RPMI7951 (cell line): ENCODE measurements around the gene NOXA1. TPM values are rescaled to one million over a fixed set of nuclear protein-coding genes. Genes with fewer than 3 reads are reported as not detected.

Experiments
- DNase-seq: peaks from one replicate; pipeline ENCODE4 v3.0.0-alpha.2; 2012; ENCODE audit warnings: low read depth
- total RNA-seq: library from RNA; depleted of rRNA; stranded (reverse); fragments of >200 nt; shearing (Covaris generic); gene quantifications from 2 replicates; pipeline ENCODE4 v1.2.3, GENCODE V29; 2014

NOXA1 gene
- total RNA-seq, 1 experiment from 2014 or later: not detected

DNA sequence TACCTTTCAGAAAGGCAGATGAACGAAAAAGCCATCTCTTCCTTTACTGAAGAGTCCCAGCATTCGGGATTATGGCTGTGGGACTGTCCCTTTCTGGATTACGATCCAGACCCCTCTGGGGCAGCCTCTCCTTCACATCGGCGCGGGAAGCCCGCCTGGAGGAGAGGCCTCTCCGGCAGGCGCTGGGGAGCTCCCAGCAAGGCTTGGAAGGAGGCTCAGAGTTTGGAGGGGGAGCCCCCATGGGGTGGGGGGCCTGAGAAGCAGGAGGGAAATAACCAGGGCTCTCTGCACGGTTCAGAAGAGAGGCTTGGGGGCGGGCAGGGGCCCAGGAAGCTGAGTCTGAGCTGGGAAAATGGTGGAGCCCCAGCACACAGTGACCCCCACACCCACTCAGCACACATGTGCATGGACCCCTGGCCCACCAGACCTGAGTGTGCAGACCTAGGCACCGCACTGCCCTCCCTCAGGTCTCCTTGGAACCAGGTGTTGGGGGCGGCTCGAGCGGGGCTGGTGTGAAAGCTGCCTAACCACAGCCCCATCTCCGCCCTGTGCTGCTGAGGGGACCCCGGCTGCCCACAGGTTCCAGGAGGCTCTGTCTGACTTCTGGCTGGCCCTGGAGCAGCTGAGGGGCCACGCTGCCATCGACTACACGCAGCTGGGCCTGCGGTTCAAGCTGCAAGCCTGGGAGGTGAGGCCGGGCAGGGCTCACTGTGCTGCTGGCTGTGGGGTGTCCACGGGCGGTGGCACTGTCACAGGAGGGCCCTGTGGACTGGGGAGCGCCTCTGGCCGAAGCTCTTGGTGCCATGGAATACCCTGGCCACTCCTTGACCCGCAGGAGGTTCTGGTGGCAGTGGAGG is 4.5 kb downstream of the NOXA1 start:
- DNase-seq: no peak

DNA sequence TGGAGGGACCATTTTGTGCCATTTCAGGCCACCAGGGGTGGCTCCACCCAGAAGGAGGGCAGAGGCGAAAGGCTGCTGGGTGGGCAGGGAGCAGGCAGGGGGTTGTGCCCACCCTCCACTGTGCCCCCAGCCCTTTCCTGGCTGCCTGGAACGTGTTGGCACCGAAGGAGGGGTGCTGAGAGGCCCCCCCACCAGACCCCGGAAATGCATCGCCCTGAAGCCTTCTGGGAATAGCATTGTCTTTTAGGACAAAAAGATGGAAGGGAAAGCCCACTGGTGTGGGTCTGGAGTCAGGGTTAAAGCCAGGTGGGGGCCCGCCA is 5.1 kb downstream of the NOXA1 start:
- DNase-seq: no peak

DNA sequence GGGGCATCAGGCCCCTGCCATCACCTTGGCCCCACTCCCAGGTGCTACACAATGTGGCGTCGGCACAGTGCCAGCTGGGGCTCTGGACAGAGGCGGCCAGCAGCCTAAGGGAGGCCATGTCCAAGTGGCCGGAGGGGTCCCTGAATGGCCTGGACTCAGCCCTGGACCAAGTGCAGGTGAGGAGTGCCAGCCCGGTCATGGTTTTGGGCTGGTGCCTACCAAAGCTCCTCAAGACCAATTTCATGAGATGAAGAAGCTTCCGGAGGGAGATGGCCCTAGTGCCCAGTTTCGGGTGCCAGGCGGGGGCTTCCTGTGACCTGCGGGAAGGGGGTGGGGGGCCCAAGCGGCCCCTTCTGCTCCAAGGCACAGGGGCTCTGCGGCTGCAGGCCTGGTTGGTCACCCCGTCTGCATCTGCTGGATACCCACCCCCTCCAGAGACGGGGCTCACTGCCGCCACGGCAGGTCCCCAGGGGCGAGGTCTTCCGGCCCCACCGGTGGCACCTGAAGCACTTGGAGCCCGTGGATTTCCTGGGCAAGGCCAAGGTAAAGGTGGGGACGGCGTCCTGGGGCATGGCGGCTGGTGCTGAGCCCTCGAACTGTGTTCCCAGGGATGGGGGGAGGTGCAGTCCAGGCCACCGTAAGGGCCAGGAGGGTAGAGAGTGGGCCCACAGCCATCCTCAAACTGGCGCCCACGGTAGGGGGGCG is 5.8 kb downstream of the NOXA1 start:
- no peak for DNase-seq

DNA sequence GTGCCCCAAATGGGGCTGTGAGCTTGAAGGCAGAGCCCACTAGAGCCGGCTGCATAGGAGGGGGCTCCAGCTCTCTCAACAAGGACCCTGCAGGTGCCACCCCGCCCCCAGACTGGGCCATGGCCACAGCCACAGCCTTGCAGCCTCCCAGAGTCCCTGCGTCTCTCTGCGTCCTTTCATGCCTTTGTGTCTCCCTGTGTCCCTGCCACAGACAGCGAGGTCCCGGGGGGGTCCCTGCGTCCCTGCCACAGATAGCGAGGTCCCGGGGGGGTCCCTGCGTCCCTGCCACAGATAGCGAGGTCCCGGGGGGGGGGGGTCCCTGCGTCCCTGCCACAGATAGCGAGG is 6.3 kb downstream of the NOXA1 start:
- no peak for DNase-seq

DNA sequence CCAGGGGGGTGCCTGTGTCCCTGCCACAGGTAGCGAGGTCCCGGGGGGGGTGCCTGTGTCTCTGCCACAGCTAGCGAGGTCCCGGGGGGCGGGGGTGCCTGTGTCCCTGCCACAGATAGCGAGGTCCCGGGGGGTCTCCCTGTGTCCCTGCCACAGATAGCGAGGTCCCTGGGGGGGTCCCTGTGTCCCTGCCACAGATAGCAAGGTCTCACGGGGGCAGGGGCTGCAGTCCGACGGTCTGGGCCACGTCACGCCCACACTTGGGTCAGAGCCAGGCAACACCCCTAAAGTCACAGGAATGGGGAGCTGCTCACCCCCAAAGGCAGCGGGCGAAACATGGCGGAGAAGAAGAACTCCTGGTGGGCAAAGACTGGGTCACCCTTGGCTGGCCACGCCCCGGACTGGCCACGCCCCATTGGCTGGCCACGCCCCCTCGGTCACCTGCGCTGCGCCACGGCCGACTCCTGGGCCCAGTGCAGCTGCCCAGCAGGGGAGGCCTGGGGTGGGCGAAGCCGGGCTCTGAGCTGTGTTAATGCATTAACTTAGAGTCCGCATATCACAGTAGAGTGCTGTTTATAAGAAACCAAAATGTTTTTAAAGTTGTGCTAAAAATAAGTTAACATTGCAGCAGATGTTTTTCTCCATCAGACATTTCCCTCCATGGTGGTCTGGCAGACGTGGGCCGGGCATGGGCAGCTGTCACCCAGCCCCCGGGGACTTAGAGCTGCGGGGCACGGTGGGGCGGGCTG is 7.0 kb downstream of the NOXA1 start:
- DNase-seq: no peak

DNA sequence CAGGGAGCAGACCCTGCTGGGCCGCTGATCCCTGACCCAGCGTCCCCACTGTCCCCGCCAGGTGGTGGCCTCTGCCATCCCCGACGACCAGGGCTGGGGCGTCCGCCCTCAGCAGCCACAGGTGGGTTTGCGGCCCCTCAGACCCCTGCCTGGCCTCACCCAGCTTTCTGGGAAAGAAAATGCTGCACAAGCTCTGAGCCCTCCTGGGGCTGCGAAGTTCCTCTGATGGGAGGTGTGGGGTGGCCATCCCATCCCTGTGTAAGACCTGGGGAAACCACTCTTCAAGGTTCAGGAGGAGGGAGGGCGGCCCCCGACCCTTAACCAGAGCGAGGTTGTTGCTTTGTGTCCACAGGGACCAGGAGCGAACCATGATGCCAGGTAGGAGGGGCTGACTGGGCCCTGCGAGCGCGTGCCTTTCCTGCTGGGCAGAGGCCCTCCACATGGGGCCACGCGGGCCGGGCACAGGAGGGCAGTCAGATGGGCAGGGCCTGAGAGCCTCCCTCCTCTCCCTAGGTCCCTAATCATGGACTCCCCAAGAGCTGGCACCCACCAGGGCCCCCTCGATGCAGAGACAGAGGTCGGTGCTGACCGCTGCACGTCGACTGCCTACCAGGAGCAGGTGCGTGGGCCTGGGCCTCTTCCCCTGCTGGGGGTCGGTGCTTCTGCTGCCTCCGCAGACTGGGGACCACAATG is 7.7 kb downstream of the NOXA1 start:
- DNase-seq: no peak

DNA sequence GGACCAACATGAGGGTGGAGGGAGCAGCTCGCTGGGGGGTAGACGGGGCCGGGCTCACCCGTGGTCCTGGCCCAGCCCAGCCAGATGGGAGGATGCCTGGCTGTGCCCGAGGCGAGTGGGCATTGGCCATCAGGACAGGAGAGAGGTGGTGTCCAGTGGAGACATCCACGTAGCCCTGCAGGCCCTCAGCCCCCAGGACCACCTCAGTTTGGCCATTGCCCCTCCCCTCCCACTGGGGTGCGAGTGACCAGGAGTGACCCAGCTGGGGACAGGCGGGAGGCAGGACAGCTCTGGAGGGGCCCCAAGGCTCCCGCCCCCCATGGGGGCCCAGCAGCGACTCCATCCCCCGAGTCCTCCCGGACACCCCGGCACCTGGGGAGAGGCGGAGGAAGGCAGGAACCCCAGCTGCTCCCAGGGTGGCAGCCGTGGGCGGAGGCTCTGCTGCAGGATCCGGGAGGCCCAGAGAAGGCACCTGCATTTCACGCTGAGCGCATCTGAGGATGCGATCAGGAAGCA is 8.3 kb downstream of the NOXA1 start:
- no peak for DNase-seq

DNA sequence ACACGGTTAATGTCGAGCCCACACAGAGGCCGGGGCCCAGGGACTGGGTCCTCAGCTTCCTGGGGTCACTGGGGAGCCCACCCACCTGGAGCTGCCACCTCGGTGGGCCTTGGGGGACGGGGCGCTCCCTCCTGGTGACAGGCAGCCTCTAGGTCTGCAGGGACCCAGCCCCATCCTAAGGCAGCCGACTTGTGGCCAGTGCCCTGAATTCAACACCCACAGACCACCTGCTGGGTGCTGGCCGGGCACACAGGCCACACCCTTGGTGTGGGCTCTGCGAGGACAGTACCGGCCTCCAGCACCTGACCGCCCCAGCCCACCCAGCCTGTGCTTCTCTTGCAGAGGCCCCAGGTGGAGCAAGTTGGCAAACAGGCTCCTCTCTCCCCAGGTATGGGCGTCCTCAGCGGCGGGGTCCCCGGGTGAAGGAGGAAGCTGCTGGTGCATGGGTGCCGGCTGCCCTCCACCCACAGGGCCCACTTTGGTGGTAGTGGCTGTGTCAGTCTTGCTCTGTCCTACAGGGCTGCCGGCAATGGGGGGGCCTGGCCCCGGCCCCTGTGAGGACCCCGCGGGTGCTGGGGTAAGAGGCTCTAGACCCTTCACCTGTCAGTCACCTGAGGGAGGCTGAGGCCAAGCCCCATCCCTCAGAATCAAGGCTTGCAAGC is 9.6 kb downstream of the NOXA1 start:
- DNase-seq: no peak

DNA sequence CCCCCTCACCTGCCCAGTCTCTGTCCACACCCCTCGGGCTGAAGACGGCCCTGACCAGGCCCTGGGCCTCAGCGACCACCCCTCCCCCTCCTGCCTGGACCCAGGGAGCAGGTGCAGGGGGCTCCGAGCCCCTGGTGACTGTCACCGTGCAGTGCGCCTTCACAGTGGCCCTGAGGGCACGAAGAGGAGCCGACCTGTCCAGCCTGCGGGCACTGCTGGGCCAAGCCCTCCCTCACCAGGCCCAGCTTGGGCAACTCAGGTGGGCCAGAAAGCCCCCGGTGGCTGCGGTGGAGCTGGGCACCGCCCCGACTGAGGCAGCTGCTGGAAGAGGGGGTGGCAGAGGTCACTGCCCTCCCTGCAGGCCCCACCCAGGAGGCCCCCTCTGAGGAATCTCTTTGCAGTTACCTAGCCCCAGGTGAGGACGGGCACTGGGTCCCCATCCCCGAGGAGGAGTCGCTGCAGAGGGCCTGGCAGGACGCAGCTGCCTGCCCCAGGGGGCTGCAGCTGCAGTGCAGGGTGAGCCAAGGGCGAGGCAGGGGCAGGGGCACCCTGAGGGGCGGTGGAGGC is 10.2 kb downstream of the NOXA1 start:
- DNase-seq: no peak

DNA sequence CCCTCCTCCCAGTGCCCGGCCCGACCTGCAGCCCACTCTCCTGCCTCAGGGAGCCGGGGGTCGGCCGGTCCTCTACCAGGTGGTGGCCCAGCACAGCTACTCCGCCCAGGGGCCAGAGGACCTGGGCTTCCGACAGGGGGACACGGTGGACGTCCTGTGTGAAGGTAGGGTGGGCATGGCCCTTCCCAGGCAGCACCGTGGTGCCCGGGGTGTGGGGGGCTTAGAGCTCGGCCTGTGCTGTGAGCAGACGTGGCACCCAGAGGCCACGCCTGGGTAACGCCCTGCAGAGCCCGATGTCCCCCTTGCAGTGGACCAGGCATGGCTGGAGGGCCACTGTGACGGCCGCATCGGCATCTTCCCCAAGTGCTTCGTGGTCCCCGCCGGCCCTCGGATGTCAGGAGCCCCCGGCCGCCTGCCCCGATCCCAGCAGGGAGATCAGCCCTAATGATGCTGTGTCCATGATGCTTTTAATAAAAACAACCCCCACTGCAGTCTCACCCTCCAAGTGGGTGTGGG is 10.8 kb downstream of the NOXA1 start:
- DNase-seq: no peak

DNA sequence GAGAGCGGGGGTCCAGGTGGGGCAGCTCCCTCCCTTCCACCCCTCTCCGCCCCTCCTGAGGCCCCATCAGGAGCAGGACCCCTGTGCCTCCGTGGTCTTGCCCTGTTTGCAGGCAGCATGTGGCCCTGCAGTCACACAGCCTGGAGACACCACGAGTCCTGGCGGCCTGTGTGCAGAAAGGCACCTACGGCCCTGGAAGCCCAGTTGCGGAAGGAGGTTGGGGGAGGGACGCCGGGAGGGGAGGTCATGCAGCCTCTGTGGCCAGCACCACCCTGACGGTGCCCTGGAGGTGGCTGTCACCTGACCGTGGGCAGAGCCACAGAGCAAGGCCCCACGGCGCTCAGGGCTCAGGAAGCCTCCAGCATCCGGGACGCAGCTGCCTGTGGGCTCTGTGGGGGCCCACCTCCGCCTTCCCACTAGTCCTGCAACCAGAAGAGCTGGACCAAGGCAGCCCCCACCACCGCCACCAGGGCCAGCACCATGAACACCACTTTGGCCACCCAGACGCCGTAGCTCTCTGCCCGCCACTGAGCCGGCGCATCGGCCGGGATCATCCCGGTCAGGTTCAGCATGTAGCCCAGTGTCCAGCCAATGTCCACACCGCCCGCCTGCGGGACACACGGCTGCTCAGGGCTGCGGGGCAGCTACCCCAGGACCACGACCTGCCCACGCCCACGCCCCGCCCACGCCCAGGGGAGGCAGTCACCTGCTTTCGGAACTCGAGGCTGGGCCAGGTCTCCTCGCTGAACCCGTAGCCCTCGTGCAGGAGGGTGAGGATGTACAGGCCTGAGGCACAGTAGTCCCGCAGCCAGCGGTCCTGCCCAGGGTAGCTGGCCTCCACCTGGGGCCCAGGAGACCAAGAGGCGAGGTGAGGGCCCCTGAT is 11.5 kb downstream of the NOXA1 start:
- DNase-seq: no peak

DNA sequence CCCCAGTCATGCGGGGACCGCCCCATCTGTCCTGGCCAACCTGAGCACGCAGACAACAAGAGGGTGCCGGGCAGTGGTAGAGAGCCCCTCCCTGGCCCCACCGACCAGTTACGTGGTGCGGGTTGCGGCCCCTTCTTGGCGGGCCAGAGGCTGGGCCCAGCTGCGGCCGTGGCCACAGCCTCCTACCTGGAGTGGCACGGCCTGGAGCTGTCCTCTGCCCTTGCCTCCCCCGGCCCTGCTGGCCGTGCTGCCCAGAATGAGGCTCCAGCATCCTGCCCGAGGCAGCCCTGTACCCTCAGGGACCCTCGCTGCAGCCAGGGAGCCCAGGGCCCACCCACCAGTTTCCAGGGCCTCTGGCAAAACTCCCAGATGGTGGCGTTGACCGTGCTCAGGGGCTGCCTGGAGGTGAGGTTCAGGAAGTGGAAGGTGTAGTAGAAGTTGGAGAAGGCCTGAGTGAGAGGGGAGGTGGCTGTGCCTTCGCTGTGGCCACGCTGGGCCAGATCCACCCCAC is 12.2 kb downstream of the NOXA1 start:
- no peak for DNase-seq

DNA sequence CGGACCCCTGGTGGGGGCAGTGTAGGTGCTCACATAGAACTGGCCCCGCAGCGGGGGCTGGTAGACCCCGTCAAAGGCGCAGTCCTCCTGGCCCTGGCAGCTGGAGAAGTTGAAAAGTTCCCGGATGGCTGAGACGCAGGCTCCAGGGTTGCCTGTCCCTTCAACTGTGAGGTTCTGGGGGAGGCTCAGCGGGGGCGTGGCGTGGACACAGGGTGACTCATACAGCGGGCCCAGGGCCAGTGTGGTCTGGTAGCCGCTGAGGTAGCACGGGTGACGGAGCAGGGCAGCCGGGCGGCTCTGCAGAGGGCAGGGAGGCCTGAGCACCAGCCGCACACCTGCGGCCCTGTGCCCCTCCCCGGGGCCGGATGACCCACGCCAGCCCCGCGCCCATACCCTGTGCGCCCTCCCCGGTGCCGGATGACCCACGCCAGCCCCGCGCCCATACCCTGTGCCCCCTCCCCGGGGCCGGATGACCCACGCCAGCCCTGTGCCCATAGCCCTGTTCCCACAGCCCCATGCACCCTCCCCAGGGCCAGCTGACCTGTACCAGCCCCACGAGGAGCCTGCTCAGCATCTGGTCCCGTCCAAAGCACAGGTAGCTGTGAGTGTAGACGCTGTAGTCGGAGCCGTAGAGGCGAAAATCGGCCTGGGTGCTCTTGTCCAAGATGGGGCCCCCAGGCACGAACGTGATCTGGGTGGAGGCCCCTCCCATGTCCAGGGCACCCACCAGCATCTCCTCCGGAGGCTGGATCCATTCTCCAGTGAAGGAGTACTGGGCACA is 13.0 kb downstream of the NOXA1 start:
- DNase-seq: peak; percentile 84

DNA sequence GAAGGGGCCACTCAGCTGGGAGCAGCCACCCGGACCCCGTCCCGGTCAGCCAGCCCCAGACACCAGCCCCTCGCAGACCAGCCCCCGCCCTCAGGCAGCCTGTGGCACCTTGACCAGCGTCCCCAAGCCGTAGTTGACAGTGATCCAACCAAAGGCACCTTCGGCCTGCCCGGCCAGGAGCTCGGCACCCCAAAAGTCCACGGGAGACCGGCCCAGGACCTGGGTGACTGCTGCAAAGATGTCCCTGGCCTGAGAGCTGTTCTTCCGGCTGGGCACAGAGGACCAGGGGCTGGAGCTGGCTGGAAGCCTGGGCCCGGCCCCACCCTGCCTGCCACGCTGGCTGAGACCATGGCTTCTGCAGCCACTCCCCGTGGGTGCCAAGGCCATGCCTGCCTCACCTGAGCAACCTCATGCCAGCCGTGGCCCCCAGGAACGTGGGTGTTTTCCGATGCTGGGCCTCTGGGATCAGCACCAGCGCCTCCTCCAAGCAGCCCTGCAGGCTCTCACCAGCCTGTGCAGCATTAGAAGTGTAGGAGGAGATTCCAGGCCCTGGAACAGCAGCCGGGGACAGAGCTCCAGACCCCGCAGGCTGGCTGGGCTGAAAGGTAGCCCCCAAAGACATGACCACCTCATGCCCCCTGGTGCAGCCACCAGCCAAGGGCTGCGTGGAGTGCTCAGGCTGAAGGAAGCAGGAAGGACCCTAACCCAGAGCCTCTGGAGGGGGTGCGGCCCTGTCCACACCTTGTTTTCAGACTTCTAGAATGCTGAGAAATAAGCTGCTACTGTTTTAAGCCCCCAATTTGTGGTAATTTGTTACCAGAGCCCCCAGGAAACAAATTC is 13.8 kb downstream of the NOXA1 start:
- DNase-seq: no peak

DNA sequence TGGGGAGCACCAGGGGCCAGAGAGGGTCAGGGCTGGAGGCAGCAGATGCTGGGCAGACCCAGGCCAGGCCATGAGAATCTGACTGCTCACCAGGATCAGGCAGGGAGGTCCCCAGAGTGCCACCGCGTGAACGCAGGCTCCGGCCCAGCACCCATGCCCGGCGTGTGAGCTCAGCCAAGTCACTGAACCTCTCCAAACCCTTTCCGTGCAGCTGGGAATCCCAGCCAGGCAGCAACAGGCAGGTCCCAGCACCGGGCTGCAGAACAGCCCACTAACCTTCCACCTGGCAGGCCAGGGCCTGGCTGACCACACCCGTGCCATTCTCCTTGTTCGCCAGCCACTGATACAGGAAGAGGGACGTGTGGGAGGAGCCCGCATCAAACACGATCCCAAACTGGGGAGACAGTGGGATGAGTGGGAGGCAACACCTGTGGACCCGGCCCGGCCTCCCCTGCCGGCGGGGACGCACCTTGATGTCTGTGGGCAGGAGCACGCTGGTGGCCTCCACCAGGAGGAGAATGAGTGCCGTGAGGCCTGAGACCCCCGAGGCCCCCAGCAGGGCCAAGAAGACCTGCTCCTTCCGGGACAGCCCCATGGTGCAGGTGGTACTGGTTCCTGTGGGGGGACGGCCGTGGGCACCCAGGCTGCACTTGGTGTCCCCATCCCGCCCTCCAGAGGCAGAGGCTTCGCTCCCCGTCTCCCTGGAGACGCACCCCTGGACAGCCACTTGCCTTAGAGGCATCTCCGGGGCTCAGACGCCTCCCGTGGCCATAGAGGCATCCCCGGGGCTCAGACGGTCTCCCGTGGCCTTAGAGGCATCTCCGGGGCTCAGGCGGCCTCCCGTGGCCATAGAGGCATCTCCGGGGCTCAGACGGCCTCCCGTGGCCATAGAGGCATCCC is 14.7 kb downstream of the NOXA1 start:
- DNase-seq: no peak

DNA sequence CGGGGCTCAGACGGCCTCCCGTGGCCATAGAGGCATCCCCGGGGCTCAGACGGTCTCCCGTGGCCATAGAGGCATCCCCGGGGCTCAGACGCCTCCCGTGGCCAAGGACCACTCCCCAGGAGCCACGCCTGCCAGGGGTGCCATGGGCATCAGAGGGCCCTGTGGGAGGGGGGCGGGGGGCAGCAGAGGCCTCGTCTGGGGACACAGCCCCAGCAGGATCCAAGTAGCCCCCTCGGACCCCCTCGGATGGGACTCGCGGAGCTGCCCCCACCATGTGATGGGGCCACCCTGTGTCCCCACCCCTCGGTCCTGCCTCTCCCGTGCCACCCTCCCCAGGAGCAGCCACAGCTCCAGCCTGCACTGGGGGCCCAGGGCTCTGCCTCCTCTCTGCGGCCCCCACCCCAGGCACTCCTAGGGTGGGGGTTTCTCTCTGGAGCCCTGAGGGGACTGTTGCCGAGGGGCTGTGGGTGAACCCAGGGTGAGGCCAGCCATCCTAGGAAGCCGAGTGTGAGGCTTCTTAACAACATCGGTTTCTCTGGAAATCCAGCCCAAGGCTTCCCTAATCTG is 15.5 kb downstream of the NOXA1 start:
- no peak for DNase-seq
